NCI-H446 treated with DMSO at 0.1 percent for 48 hours (cell line): ENCODE measurements around the gene QPCTL.
A peak's percentile ranks its signal among the peaks of the same experiment; 100 is the strongest.
"Not testable (repeated sequence)": the region's sequence is repeated elsewhere in the genome, so short reads cannot be mapped to it uniquely, and the experiment has no call there.

Experiments used
- DNase-seq: peaks from one replicate; lab custom pipeline; 2025; lab: John Stamatoyannopoulos, UW

The QPCTL gene

GRCh38 chr19:45717131-45717982 is 24.9 kb downstream of the QPCTL start:
- DNase-seq: peak; percentile 99

GRCh38 chr19:45717983-45718650 is 25.7 kb downstream of the QPCTL start:
- DNase-seq: no peak

GRCh38 chr19:45720065-45720464 is 27.6 kb downstream of the QPCTL start:
- DNase-seq: not testable (repeated sequence)

GRCh38 chr19:45728683-45729082 is 36.2 kb downstream of the QPCTL start:
- DNase-seq: not testable (repeated sequence)

- DNase-seq: no peak
Measured at GRCh38 chr19:45729800-45730290, 37.4 kb downstream of the QPCTL start.

GRCh38 chr19:45730368-45731288 is 38.2 kb downstream of the QPCTL start, which contains the start of gene FBXO46:
Gene FBXO46, minus strand, starts transcription at chr19:45730896. Its CDS starts 17,401 bp downstream, at chr19:45713495.
- DNase-seq: peak; percentile 98

- no peak for DNase-seq
Measured at GRCh38 chr19:45733160-45733810, 40.8 kb downstream of the QPCTL start, which contains the start of gene MEIOSIN. Gene MEIOSIN, plus strand, starts transcription at chr19:45733439. Its CDS starts 1,938 bp downstream, at chr19:45735377.

GRCh38 chr19:45739498-45740439 is 47.3 kb downstream of the QPCTL start:
- DNase-seq: no peak

GRCh38 chr19:45742969-45743368 is 50.5 kb downstream of the QPCTL start:
- DNase-seq: no peak

GRCh38 chr19:45745606-45746005 is 53.1 kb downstream of the QPCTL start:
- no peak for DNase-seq

- DNase-seq: no peak
Measured at GRCh38 chr19:45746866-45747265, 54.4 kb downstream of the QPCTL start.

- DNase-seq: no peak
Measured at GRCh38 chr19:45747513-45747912, 55.0 kb downstream of the QPCTL start.

- DNase-seq: not testable (repeated sequence)
Measured at GRCh38 chr19:45751483-45751882, 59.0 kb downstream of the QPCTL start.

- DNase-seq: no peak
Measured at GRCh38 chr19:45752639-45753038, 60.2 kb downstream of the QPCTL start.

GRCh38 chr19:45753548-45753947 is 61.1 kb downstream of the QPCTL start:
- no peak for DNase-seq
